ENCODE measurements around the gene TMEM234.

The TMEM234 gene

GRCh38 chr1:32223683-32224082 is 1.5 kb upstream of the TMEM234 start:
- no peak for TF ChIP-seq CTCF (IDR thresholded peaks at IDR 0.05; ENCODE audit: low read depth, low read length, missing control alignments)
- peak overlapping the region; percentile 98 for H3K4me3 ChIP-seq (replicated peaks; ENCODE audit: low read depth, low read length)
- DNase-seq (ENCODE audit: extremely low read depth, low read depth), result no peak

- peak overlapping the region; percentile 98 for H3K4me3 ChIP-seq (replicated peaks; ENCODE audit: low read depth, low read length)
- TF ChIP-seq CTCF (IDR thresholded peaks at IDR 0.05; ENCODE audit: low read depth, low read length, missing control alignments), result no peak
- no peak for DNase-seq (ENCODE audit: extremely low read depth, low read depth)
Observed at GRCh38 chr1:32221581-32221979, 573 bp downstream of the TMEM234 start.

DNA sequence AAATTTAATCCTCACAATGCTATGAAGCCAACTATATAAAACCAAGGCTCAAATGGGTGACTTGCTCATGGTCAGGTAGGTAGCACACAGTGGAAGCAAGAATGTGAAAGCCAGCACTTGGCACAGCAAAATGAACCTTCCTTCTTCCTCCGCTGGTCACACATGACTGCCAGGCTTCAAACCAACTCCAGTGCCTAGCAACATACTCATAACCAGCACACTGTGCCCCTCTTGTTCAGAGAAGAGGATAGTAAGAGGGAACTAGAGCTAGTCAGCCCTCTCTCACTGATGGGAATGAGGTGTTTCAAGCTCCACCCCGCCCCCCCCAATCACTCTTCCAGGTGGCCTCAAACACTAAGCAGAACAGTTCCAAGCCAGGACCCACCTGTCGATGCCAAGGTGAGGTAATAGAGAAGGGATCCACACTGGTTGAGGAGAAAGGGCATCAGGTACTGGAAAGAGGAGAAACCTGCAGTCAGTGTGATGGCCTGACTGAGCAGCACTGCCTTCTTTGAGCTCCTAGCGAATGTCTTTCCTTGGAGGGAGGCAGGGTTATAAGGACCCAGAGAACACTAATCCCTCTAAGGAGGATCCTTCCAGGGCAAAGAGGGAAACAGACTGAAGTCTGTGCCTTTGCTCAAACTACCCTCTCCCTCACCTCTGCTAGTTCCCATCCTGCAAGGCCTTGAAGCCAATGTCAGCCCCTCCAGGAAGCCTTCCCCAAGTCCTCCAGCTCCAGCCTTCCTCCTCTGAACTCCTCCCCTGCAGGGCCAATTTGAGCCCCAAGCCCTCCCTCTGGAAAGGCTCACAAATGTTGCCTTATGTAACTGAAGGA is 1.2 kb downstream of the TMEM234 start:
- no peak for TF ChIP-seq CTCF (IDR thresholded peaks at IDR 0.05; ENCODE audit: low read depth, low read length, missing control alignments)
- H3K4me3 ChIP-seq (replicated peaks; ENCODE audit: low read depth, low read length), result peak overlapping the region; percentile 98
- no peak for DNase-seq (ENCODE audit: extremely low read depth, low read depth)

- DNase-seq (ENCODE audit: extremely low read depth, low read depth), result no peak
- H3K4me3 ChIP-seq (replicated peaks; ENCODE audit: low read depth, low read length), result no peak overlapping the region
- no peak for TF ChIP-seq CTCF (IDR thresholded peaks at IDR 0.05; ENCODE audit: low read depth, low read length, missing control alignments)
Observed at GRCh38 chr1:32219022-32219421, 3.1 kb downstream of the TMEM234 start.

DNA sequence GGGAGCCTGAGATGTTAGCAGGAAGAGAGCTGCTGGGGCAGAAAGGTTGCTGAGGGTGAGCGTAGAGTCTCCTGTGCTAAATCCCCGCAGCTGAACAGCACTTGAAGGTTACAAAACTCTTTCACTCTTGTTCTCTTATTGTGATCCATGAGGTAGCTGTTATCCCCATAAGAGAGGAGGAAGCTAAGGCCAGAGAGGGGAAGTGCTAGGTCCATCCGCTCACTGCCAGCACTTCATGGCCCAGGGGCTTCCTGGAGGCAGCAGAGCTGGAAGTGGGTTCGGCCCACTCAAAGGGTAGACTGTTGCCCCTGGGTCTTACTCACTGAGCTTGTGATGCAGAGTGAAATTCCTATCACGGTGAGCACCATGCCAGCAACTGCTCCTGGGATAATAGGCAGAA is 5.6 kb downstream of the TMEM234 start:
- H3K4me3 ChIP-seq (replicated peaks; ENCODE audit: low read depth, low read length), result no peak overlapping the region
- DNase-seq (ENCODE audit: extremely low read depth, low read depth), result no peak
- no peak for TF ChIP-seq CTCF (IDR thresholded peaks at IDR 0.05; ENCODE audit: low read depth, low read length, missing control alignments)

DNA sequence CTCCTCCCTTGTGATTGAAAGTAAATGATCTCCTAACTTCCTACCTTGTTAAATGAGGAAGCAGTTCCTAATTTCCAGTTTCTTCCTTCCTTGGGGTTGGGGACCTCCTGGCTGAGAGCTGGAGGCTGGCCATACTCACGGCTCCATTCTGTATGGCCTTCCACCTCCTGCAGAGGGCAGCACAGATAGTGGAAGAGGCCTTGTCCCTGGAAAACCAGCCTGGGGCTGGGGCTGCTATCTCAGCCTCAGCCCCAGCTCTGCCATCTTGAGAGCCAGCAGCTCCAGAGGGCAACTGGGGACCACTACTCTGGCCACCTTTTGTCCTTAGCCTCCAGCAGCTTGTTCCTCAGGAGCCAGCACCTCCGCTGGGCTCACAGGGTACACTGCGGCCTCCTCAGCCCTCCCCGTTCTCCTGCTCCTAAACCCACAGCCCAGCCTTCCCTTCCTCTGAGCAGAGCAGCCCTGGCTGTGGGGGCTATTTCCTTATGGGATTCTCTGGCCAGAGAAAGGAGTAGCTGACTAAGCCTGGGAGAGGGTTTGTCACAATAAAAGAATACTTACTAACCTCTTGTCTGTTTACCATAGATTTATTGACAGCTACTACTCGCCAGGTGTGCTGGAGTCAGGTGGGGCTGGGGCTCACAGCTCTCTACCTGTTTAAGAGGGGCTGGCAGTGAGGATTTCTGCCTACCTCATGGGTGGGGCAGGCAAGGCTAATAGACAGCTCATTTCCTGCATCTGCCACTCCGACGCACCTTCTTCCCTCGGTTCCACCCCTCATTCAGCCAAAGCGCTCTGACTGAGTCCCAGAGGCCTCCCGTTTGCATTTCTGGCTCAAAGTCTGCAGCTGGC is 6.3 kb downstream of the TMEM234 start:
- no peak overlapping the region for H3K4me3 ChIP-seq (replicated peaks; ENCODE audit: low read depth, low read length)
- peak; percentile 93 for TF ChIP-seq CTCF (IDR thresholded peaks at IDR 0.05; ENCODE audit: low read depth, low read length, missing control alignments)
- no peak for DNase-seq (ENCODE audit: extremely low read depth, low read depth)
